Keratinocyte (primary cell): Measurements from ENCODE around the gene SEPTIN1. TPM values are rescaled to one million over a fixed set of nuclear protein-coding genes. Genes with fewer than 3 reads are reported as not detected.

Experiments used
- DNase-seq: peaks from one replicate; pipeline ENCODE4 v3.0.0-alpha.2; 2011; ENCODE audit warnings: low read depth, missing footprints, low spot score
- FAIRE-seq: peaks from 2 replicates; lab custom pipeline; 2011; peaks lifted over from hg19 to GRCh38; lab: Jason Lieb, UNC
- H2AFZ ChIP-seq: 2 replicates; pipeline ENCODE4 v1.6.0; 2012; ENCODE audit warnings: low read length, control low read depth, inconsistent platforms; ENCODE audit not compliant: control insufficient read depth
- H3K27ac ChIP-seq: 2 replicates; pipeline ENCODE4 v1.5.1; 2011; ENCODE audit warnings: low read length; ENCODE audit not compliant: control insufficient read depth, insufficient read depth
- H3K27me3 ChIP-seq: 3 replicates; pipeline ENCODE4 v1.6.0; 2011; ENCODE audit warnings: low read length; ENCODE audit not compliant: control insufficient read depth, insufficient read depth; ENCODE audit errors: extremely low read depth
- H3K36me3 ChIP-seq, 2 experiments: 2 replicates in 1 of 2; 3 replicates in 1 of 2; pipeline ENCODE4 v1.5.1; 2011; ENCODE audit warnings: low read length in 2 of 2, mild to moderate bottlenecking in 1 of 2; ENCODE audit not compliant: control insufficient read depth in 2 of 2, insufficient read depth in 2 of 2; ENCODE audit errors: extremely low read depth in 1 of 2
- H3K4me1 ChIP-seq: 3 replicates; pipeline ENCODE4 v1.5.1; 2011; ENCODE audit warnings: low read length; ENCODE audit not compliant: control insufficient read depth, insufficient read depth; ENCODE audit errors: extremely low read depth
- H3K4me2 ChIP-seq: 3 replicates; pipeline ENCODE4 v1.6.0; 2011; ENCODE audit warnings: low read depth, low read length; ENCODE audit not compliant: control insufficient read depth, insufficient read depth; ENCODE audit errors: extremely low read depth
- H3K4me3 ChIP-seq, 3 experiments: fragments of 200-600 bp in 1 of 3; sonication (generic) in 1 of 3; 2 replicates in 2 of 3; 3 replicates in 1 of 3; pipeline ENCODE4 v1.5.1; 2011 to 2016; ENCODE audit warnings: low read length in 3 of 3, mild to moderate bottlenecking in 3 of 3, control low read depth in 2 of 3, inconsistent platforms in 1 of 3, low read depth in 1 of 3, mixed read lengths in 1 of 3, mixed run types in 1 of 3, moderate library complexity in 1 of 3; ENCODE audit not compliant: control insufficient read depth in 2 of 3, insufficient read depth in 2 of 3; ENCODE audit errors: extremely low read depth in 1 of 3
- H3K79me2 ChIP-seq: 2 replicates; pipeline ENCODE4 v1.6.0; 2012; ENCODE audit warnings: low read length; ENCODE audit not compliant: control insufficient read depth, insufficient read depth
- H3K9ac ChIP-seq: 3 replicates; pipeline ENCODE4 v1.6.0; 2011; ENCODE audit warnings: low read length; ENCODE audit not compliant: control insufficient read depth, insufficient read depth; ENCODE audit errors: extremely low read depth
- H3K9me1 ChIP-seq: 3 replicates; pipeline ENCODE4 v1.6.0; 2011; ENCODE audit warnings: low read length; ENCODE audit not compliant: control insufficient read depth, insufficient read depth; ENCODE audit errors: extremely low read depth
- H3K9me3 ChIP-seq: 2 replicates; pipeline ENCODE4 v1.5.1; 2012; ENCODE audit warnings: low read depth, low read length; ENCODE audit not compliant: control insufficient read depth
- H4K20me1 ChIP-seq: 3 replicates; pipeline ENCODE4 v1.6.0; 2011; ENCODE audit warnings: low read length; ENCODE audit not compliant: control insufficient read depth, insufficient read depth; ENCODE audit errors: extremely low read depth
- EZH2 ChIP-seq: IDR thresholded peaks from one replicate; pipeline ENCODE4 v1.6.1; 2012; ENCODE audit warnings: inconsistent platforms, mild to moderate bottlenecking, low read length, moderate library complexity
- dilution Hi-C: fragments of 300-500 bp; cut with MboI; formaldehyde crosslinking; loops from one replicate; pipeline ENCODE4 v1.7.0; 2020; ENCODE audit warnings: low sequenced_read_pairs; ENCODE audit not compliant: extremely low pct_ligation_motif_present
- polyA plus RNA-seq, 5 experiments: library from polyadenylated mRNA; depleted of rRNA in 3 of 5; stranded (reverse) in 3 of 5; stranded (forward) in 1 of 5; unstranded in 1 of 5; fragments of >200 nt; gene quantifications; 1 replicate in 1 of 5; 2 replicates in 3 of 5; 3 replicates in 1 of 5; pipeline versions ENCODE4 v1.2.1 to v1.2.3, GENCODE V29; 2011 to 2012; ENCODE audit warnings: missing spikeins in 2 of 5, low read depth in 1 of 5, low replicate concordance in 1 of 5
- TF ChIP-seq, protein P1 (sequence below), 3 experiments: IDR thresholded peaks in 1 of 3; conservative IDR thresholded peaks in 1 of 3; optimal IDR thresholded peaks in 1 of 3; 2 replicates in 2 of 3; 3 replicates in 1 of 3; pipeline versions ENCODE3 to v1.5.1; 2011; ENCODE audit warnings: low read length in 3 of 3, mild to moderate bottlenecking in 3 of 3, moderate library complexity in 2 of 3, control low read depth in 1 of 3, inconsistent platforms in 1 of 3; ENCODE audit not compliant: insufficient read depth in 2 of 3; ENCODE audit errors: extremely low read depth in 1 of 3

The SEPTIN1 gene
- polyA plus RNA-seq, 1 donor (not counting 4 experiments of a cell fraction or from before 2014, with no cell fraction given): not detected

DNA sequence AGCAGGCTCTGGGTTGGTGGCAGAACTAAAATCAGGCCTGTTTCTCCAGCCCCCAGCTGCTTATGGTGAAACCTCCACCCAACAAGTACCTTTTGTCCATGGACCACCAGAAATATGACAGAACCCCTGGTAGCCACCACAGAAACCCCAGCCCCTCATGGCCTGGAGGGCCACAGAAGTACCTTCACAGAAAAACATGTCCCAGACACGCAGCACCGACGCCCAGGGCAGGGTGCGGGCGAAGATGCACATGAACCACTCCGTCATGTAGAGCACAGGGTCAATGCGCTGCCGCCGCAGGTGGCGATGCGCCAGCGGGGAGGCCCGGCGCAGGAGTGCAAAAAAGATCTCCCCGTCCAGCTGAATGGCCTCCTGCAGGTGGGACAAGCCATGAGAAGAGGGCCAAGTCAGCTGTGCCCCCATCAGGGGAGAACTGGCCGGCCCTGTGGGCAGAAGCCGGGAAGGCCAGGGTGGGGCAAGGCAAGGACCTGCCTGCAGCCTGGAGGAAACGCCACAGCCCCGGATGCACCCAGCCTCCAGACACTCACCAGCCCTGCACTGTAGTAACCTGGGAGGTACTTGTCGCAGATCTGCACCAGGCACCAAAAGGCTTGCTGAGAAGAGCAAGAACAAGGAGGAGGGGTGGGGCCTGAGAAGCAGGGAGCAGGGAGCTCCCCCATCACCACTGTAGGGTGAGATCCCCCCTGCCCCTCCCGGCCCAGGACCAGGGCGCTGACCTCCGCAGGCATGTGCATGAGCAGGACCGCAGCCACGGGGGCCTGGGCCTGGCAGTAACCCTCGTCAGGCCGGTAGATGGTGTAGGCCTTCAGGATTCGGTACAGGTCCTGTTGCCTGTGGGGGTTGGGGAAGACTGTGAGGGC, 23.1 kb downstream of the SEPTIN1 start:
- H3K36me3 ChIP-seq: peaks cover 25 to 29% of the 10 kb centered on the region in 2 experiments
- TF ChIP-seq EZH2: no peak
- TF ChIP-seq, protein P1, sequence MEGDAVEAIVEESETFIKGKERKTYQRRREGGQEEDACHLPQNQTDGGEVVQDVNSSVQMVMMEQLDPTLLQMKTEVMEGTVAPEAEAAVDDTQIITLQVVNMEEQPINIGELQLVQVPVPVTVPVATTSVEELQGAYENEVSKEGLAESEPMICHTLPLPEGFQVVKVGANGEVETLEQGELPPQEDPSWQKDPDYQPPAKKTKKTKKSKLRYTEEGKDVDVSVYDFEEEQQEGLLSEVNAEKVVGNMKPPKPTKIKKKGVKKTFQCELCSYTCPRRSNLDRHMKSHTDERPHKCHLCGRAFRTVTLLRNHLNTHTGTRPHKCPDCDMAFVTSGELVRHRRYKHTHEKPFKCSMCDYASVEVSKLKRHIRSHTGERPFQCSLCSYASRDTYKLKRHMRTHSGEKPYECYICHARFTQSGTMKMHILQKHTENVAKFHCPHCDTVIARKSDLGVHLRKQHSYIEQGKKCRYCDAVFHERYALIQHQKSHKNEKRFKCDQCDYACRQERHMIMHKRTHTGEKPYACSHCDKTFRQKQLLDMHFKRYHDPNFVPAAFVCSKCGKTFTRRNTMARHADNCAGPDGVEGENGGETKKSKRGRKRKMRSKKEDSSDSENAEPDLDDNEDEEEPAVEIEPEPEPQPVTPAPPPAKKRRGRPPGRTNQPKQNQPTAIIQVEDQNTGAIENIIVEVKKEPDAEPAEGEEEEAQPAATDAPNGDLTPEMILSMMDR (optimal IDR thresholded peaks at IDR 0.05 in 1 of 3, IDR thresholded peaks at IDR 0.05 in 1 of 3, conservative IDR thresholded peaks at IDR 0.05 in 1 of 3; ENCODE audit: extremely low read depth in 1 of 3, insufficient read depth in 2 of 3, low read length in 3 of 3): no peak
- FAIRE-seq (no peak), DNase-seq (no peak)
- no peak overlapping the region for H3K27ac ChIP-seq
- H3K9ac ChIP-seq: no peak overlapping the region
- H3K4me1 ChIP-seq: peaks cover 11% of the 10 kb centered on the region
- no peaks in the 10 kb centered on the region for H3K9me1 ChIP-seq
- H4K20me1 ChIP-seq: no peaks in the 10 kb centered on the region
- H3K9me3 ChIP-seq: no peaks in the 10 kb centered on the region
- H3K27me3 ChIP-seq: no peaks in the 10 kb centered on the region
- no peak overlapping the region for H3K4me2 ChIP-seq
- peaks cover 41% of the 10 kb centered on the region for H3K79me2 ChIP-seq
- dilution Hi-C loops: no loop called here
- no peak overlapping the region for H2AFZ ChIP-seq
- no peak overlapping the region for H3K4me3 ChIP-seq

DNA sequence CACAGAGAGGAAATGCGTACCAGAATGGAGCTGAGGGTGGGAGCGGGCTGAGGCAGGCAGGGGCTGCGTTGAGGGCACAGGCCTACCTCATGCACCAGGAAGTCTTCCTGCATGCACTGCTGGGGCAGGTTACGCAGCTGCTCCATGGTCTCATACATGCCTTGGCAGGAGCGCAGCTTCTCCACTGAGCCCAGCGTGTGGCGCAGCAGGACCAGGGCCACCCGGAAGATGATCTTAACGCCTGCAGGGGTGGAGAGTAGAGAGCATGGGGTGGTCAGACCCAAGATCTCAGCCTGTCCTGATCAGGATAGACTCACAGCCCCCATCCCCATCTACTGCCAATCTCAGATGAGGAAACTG, 23.8 kb downstream of the SEPTIN1 start:
- Histone ChIP-seq H3K27me3 (no peaks in the 10 kb centered on the region), H2AFZ (no peak overlapping the region), H3K36me3 (peaks cover 25 to 29% of the 10 kb centered on the region in 2 experiments), H3K4me3 (no peak overlapping the region), H3K4me2 (no peak overlapping the region), H3K27ac (no peak overlapping the region), H4K20me1 (no peaks in the 10 kb centered on the region), H3K9me1 (no peaks in the 10 kb centered on the region), H3K9me3 (no peaks in the 10 kb centered on the region), H3K4me1 (peaks cover 16% of the 10 kb centered on the region), H3K9ac (no peak overlapping the region), H3K79me2 (peaks cover 43% of the 10 kb centered on the region)
- DNase-seq (no peak), FAIRE-seq (no peak)
- dilution Hi-C loops: no loop called here
- TF ChIP-seq, protein P1 (optimal IDR thresholded peaks at IDR 0.05 in 1 of 3, IDR thresholded peaks at IDR 0.05 in 1 of 3, conservative IDR thresholded peaks at IDR 0.05 in 1 of 3; ENCODE audit: extremely low read depth in 1 of 3, insufficient read depth in 2 of 3, low read length in 3 of 3): no peak
- no peak for TF ChIP-seq EZH2
